GM12801 (cell line): Measurements from ENCODE around the gene PRRC2C.

ENCODE experiments used
- CTCF ChIP-seq: IDR thresholded peaks from one replicate; pipeline ENCODE4 v1.5.1; 2011; ENCODE audit warnings: control low read depth; ENCODE audit not compliant: insufficient read length; ENCODE audit errors: extremely low read depth

The PRRC2C gene

GRCh38 chr1:171521567-171521966 lies 36.2 kb downstream of the PRRC2C start:
- TF ChIP-seq CTCF: no peak

DNA sequence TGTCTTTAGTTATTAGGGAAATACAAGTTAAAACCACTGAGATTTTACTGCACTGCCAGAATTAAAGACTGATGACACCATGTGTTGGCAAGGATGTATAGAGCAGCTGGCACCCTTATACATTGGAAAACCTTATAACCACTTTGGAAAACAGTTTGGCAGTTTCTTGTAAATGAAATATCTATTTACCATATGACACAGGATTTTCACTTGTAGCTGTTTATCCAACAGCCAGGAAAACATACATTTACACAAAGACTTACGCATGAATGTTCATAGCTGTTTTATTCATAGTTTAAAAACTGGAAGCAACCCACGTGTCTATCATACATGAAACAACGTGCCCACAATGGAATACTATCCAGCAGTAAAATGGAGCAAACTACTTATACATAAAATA lies 45.3 kb downstream of the PRRC2C start:
- no peak for TF ChIP-seq CTCF

DNA sequence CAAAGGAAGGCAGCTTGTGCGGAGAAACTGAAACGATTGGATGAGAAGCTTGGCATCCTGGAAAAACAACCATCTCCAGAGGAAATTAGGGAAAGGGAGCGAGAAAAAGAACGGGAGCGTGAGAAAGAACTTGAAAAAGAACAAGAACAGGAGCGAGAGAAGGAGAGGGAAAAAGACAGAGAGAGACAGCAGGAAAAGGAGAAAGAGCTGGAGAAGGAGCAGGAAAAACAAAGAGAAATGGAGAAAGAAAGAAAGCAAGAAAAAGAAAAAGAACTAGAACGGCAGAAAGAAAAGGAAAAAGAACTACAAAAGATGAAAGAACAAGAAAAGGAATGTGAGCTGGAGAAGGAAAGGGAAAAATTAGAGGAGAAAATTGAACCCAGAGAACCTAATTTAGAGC lies 47.2 kb downstream of the PRRC2C start:
- TF ChIP-seq CTCF: no peak

- TF ChIP-seq CTCF: no peak
Measured at GRCh38 chr1:171545523-171545922, 60.2 kb downstream of the PRRC2C start.

- TF ChIP-seq CTCF: no peak
Measured at GRCh38 chr1:171550050-171550449, 64.7 kb downstream of the PRRC2C start.

- TF ChIP-seq CTCF: no peak
Measured at GRCh38 chr1:171563675-171564074, 78.3 kb downstream of the PRRC2C start.

- no peak for TF ChIP-seq CTCF
Measured at GRCh38 chr1:171566467-171566866, 81.1 kb downstream of the PRRC2C start.

DNA sequence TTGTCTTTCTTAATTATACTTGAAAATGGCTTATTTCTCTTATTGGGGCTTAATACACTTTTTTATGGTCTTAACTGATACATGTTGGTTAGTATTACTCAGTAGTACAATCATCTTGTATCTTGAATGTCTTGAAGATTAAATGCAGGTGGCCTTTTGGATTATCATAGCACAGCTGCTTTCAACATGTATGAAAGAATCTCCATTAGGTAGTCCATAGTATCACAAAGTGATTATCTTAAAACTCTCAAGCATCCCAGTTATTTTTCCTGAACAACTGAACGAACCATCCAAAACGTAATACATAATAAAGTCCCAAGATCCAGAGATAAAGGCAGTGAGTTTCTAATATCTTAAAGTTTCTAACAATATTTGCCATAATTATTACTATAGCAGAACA lies 85.0 kb downstream of the PRRC2C start:
- no peak for TF ChIP-seq CTCF
